Esophagus muscularis mucosa (tissue), 4 donors: Measurements from ENCODE around the gene TLCD3A.

Experiments
- EP300 ChIP-seq: sonication (generic); formaldehyde crosslinking; IDR thresholded peaks from one replicate; pipeline ENCODE4 v1.6.1; 2017; ENCODE audit warnings: antibody characterized with exemption
- POLR2A ChIP-seq: fragments of 450-650 bp; IDR thresholded peaks from one replicate; pipeline ENCODE4 v1.6.1; 2017; ENCODE audit warnings: antibody characterized with exemption, moderate library complexity, mild to moderate bottlenecking, low read depth
- POLR2AphosphoS5 ChIP-seq, 2 donors: sonication (generic); formaldehyde crosslinking; IDR thresholded peaks; one replicate each; pipeline ENCODE4 v1.6.1; 2017; ENCODE audit warnings: antibody characterized with exemption in 2 of 2
- TF ChIP-seq, protein P1 (sequence below), 3 experiments: fragments of 200-600 bp in 2 of 3; fragments of 450-650 bp in 1 of 3; sonication (generic) in 2 of 3; IDR thresholded peaks; one replicate each; pipeline ENCODE4 v1.5.1; 2017 to 2019; ENCODE audit warnings: antibody characterized with exemption in 3 of 3, mild to moderate bottlenecking in 2 of 3, moderate library complexity in 1 of 3

GRCh38 chr17:752620-753219, 20.3 kb downstream of the TLCD3A start:
- TF ChIP-seq, protein P1, sequence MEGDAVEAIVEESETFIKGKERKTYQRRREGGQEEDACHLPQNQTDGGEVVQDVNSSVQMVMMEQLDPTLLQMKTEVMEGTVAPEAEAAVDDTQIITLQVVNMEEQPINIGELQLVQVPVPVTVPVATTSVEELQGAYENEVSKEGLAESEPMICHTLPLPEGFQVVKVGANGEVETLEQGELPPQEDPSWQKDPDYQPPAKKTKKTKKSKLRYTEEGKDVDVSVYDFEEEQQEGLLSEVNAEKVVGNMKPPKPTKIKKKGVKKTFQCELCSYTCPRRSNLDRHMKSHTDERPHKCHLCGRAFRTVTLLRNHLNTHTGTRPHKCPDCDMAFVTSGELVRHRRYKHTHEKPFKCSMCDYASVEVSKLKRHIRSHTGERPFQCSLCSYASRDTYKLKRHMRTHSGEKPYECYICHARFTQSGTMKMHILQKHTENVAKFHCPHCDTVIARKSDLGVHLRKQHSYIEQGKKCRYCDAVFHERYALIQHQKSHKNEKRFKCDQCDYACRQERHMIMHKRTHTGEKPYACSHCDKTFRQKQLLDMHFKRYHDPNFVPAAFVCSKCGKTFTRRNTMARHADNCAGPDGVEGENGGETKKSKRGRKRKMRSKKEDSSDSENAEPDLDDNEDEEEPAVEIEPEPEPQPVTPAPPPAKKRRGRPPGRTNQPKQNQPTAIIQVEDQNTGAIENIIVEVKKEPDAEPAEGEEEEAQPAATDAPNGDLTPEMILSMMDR (IDR thresholded peaks at IDR 0.05) = no peak
- TF ChIP-seq POLR2A (no peak), POLR2AphosphoS5 (IDR thresholded peaks at IDR 0.05) (peak in 1 of 2 donors; percentile 38), EP300 (no peak)
